Endothelial cell (in vitro differentiated cells): ENCODE measurements around the gene GXYLT1. TPM values are rescaled to one million over a fixed set of nuclear protein-coding genes. Genes with fewer than 3 reads are reported as not detected.

Source experiments
- DNase-seq: peaks from one replicate; pipeline ENCODE4 v3.0.0; 2021; ENCODE audit warnings: low spot score
- H3K27ac Mint-ChIP-seq: one replicate; pipeline ENCODE4 v1.8.0; 2021; ENCODE audit warnings: mixed read lengths, inconsistent platforms; ENCODE audit not compliant: unreplicated experiment
- H3K27me3 Mint-ChIP-seq: one replicate; pipeline ENCODE4 v1.8.0; 2021; ENCODE audit warnings: mild to moderate bottlenecking, moderate library complexity, mixed read lengths, inconsistent platforms; ENCODE audit not compliant: unreplicated experiment
- H3K36me3 Mint-ChIP-seq: one replicate; pipeline ENCODE4 v1.8.0; 2021; ENCODE audit warnings: mild to moderate bottlenecking, low read depth, mixed read lengths, inconsistent platforms; ENCODE audit not compliant: unreplicated experiment
- H3K4me1 Mint-ChIP-seq: one replicate; pipeline ENCODE4 v1.8.0; 2021; ENCODE audit warnings: mild to moderate bottlenecking, mixed read lengths, inconsistent platforms; ENCODE audit not compliant: unreplicated experiment
- H3K4me3 Mint-ChIP-seq: one replicate; pipeline ENCODE4 v1.8.0; 2021; ENCODE audit warnings: mild to moderate bottlenecking, mixed read lengths, inconsistent platforms; ENCODE audit not compliant: unreplicated experiment
- H3K9me3 Mint-ChIP-seq: one replicate; pipeline ENCODE4 v1.8.0; 2021; ENCODE audit warnings: mixed read lengths, inconsistent platforms; ENCODE audit not compliant: unreplicated experiment
- total RNA-seq: library from RNA; stranded (reverse); fragmentation: NEBNext Ultra II Directional; extraction: Animal tissue kit (Norgen Biotek cat#: 25700); gene quantifications from one replicate; pipeline ENCODE4 v1.2.1, GENCODE V29; 2021; ENCODE audit not compliant: unreplicated experiment
- TF ChIP-seq, protein P1 (sequence below): fragments of 200-600 bp; sonication (generic); IDR thresholded peaks from one replicate; pipeline ENCODE4 v1.5.0; 2021; ENCODE audit warnings: antibody characterized with exemption; ENCODE audit not compliant: unreplicated experiment

The GXYLT1 gene
- total RNA-seq, 1 donor from 2014 or later: 28.9 TPM

DNA sequence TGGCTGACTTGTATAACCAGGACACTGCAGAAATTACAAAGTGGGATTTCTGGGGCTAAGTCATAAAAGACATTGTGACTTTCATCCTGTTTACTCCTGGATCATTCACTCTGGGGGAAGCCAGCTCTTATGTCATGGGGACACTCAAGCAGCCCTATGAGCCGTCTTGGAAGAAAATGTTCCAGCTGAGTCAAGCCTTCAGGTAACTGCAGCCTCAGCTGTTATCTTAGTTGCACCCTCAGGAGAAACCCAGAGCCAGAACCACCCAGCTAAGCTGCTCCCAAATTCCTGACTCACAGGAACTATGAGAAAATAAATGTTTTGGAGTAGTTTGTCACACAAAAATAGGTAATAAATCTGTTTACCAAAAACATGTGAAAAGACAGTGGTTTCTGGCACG, 43.1 kb upstream of the GXYLT1 start:
- no peak overlapping the region for H3K4me3 Mint-ChIP-seq
- no peaks in the 10 kb centered on the region for H3K4me1 Mint-ChIP-seq
- peaks cover 7% of the 10 kb centered on the region for H3K36me3 Mint-ChIP-seq
- TF ChIP-seq, protein P1, sequence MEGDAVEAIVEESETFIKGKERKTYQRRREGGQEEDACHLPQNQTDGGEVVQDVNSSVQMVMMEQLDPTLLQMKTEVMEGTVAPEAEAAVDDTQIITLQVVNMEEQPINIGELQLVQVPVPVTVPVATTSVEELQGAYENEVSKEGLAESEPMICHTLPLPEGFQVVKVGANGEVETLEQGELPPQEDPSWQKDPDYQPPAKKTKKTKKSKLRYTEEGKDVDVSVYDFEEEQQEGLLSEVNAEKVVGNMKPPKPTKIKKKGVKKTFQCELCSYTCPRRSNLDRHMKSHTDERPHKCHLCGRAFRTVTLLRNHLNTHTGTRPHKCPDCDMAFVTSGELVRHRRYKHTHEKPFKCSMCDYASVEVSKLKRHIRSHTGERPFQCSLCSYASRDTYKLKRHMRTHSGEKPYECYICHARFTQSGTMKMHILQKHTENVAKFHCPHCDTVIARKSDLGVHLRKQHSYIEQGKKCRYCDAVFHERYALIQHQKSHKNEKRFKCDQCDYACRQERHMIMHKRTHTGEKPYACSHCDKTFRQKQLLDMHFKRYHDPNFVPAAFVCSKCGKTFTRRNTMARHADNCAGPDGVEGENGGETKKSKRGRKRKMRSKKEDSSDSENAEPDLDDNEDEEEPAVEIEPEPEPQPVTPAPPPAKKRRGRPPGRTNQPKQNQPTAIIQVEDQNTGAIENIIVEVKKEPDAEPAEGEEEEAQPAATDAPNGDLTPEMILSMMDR: no peak
- H3K27me3 Mint-ChIP-seq: peaks cover 3% of the 10 kb centered on the region
- H3K27ac Mint-ChIP-seq: no peak overlapping the region
- no peak for DNase-seq
- H3K9me3 Mint-ChIP-seq: no peaks in the 10 kb centered on the region

DNA sequence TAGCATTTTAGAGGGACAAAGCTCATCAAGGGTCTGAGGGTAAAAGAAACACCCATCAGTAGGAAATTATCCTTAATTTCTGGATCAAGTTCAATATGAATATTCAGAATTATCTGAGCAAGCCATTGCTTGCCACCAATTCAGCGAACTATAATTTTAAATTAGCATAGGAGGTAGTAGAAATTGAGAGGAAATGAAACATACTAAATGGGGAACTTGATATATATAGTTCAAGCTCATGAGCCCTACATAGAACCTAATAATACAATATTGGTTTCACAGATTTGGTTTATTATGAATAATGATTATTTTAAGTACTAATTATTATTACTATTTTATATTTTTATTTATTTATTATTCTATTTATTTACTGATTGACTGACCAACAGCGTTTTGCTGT, 42.1 kb upstream of the GXYLT1 start:
- no peaks in the 10 kb centered on the region for H3K9me3 Mint-ChIP-seq
- H3K27me3 Mint-ChIP-seq: no peaks in the 10 kb centered on the region
- no peak overlapping the region for H3K4me3 Mint-ChIP-seq
- H3K4me1 Mint-ChIP-seq: no peaks in the 10 kb centered on the region
- H3K27ac Mint-ChIP-seq: no peak overlapping the region
- no peak for DNase-seq
- H3K36me3 Mint-ChIP-seq: peaks cover 4% of the 10 kb centered on the region
- TF ChIP-seq, protein P1: no peak

- Mint-ChIP-seq H3K27me3 (no peaks in the 10 kb centered on the region), H3K4me1 (peaks cover 4% of the 10 kb centered on the region), H3K9me3 (no peaks in the 10 kb centered on the region), H3K4me3 (no peak overlapping the region), H3K36me3 (peaks cover 9% of the 10 kb centered on the region), H3K27ac (no peak overlapping the region)
- DNase-seq: no peak
- TF ChIP-seq, protein P1: no peak
These were observed 37.7 kb upstream of the GXYLT1 start for GRCh38 chr12:42182394-42182793.

GRCh38 chr12:42180990-42181596, 36.4 kb upstream of the GXYLT1 start:
- H3K9me3 Mint-ChIP-seq: no peaks in the 10 kb centered on the region
- no peak overlapping the region for H3K27ac Mint-ChIP-seq
- peaks cover 4% of the 10 kb centered on the region for H3K4me1 Mint-ChIP-seq
- no peak for DNase-seq
- H3K36me3 Mint-ChIP-seq: peaks cover 20% of the 10 kb centered on the region
- TF ChIP-seq, protein P1: no peak
- no peak overlapping the region for H3K4me3 Mint-ChIP-seq
- no peaks in the 10 kb centered on the region for H3K27me3 Mint-ChIP-seq

DNA sequence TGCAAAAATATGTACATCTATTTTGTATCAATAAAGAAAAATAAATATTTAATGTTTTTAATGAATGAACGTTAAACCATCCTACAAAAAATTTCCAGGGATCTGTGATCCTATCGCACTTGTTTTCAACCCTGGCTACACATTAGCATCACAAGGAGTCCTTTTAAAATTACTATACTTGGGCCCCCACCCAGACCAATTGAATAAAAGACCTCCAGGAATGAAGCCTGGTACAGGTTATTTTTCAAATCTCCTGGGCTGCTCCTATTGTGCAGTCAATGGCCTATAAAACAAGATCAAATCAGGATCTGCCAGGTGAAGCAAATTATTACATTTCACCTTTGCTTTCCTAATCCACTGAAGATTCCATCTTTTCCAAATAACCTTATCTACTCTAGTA, 33.4 kb upstream of the GXYLT1 start:
- H3K9me3 Mint-ChIP-seq: peaks cover 4% of the 10 kb centered on the region
- no peak overlapping the region for H3K4me3 Mint-ChIP-seq
- TF ChIP-seq, protein P1: no peak
- H3K36me3 Mint-ChIP-seq: peaks cover 20% of the 10 kb centered on the region
- no peaks in the 10 kb centered on the region for H3K27me3 Mint-ChIP-seq
- no peak overlapping the region for H3K27ac Mint-ChIP-seq
- peaks cover 4% of the 10 kb centered on the region for H3K4me1 Mint-ChIP-seq
- no peak for DNase-seq
